Measurements from ENCODE around the gene SYNJ1. TPM values are rescaled to one million over a fixed set of nuclear protein-coding genes. Genes with fewer than 3 reads are reported as not detected.

SYNJ1 gene
- total and polyA plus RNA-seq, 2 of the 13 experiments (the other 11 are each of a cell fraction or from before 2014, with no cell fraction given): 2.0 to 2.7 TPM

- peak; percentile 93 for TF ChIP-seq PHF20 (CRISPR knock-in tag; IDR thresholded peaks at IDR 0.05)
- TF ChIP-seq ZBTB40 (IDR thresholded peaks at IDR 0.05): peak; percentile 45; the same call in 1 of the 2 replicates
- TF ChIP-seq ZBTB40 (CRISPR knock-in tag; IDR thresholded peaks at IDR 0.05): peak; percentile 43
- no peak; the same call in 1 of the 2 replicates for TF ChIP-seq ZNF556 (CRISPR knock-in tag; IDR thresholded peaks at IDR 0.05; ENCODE audit: borderline replicate concordance)
- 0 out of 2 replicates have a peak, but pooled peaks have one; percentile 52 for TF ChIP-seq ZNF567 (CRISPR knock-in tag; IDR thresholded peaks at IDR 0.05; ENCODE audit: borderline replicate concordance)
- TF ChIP-seq TMF1 (CRISPR knock-in tag; IDR thresholded peaks at IDR 0.05; ENCODE audit: low read depth): no peak
- TF ChIP-seq U2AF1 (optimal IDR thresholded peaks at IDR 0.05; ENCODE audit: low read depth, low read length): no peak
- 0 out of 2 replicates have a peak, but pooled peaks have one; percentile 63 for TF ChIP-seq NAIF1 (CRISPR knock-in tag; IDR thresholded peaks at IDR 0.05; ENCODE audit: borderline replicate concordance)
- TF ChIP-seq ZNF724P (CRISPR knock-in tag; IDR thresholded peaks at IDR 0.05; ENCODE audit: borderline replicate concordance): no peak
- peak; percentile 86 for TF ChIP-seq EEA1 (CRISPR knock-in tag; IDR thresholded peaks at IDR 0.05; ENCODE audit: borderline replicate concordance)
- TF ChIP-seq ZBTB49 (CRISPR knock-in tag; IDR thresholded peaks at IDR 0.05; ENCODE audit: borderline replicate concordance): no peak
- no peak for TF ChIP-seq CBX5 (CRISPR knock-in tag; IDR thresholded peaks at IDR 0.05; ENCODE audit: borderline replicate concordance)
- peak; percentile 91; the same call in 1 of the 2 replicates for TF ChIP-seq ZNF232 (CRISPR knock-in tag; IDR thresholded peaks at IDR 0.05; ENCODE audit: borderline replicate concordance)
- TF ChIP-seq POGZ (CRISPR knock-in tag; IDR thresholded peaks at IDR 0.05): peak; percentile 90
- no peak for TF ChIP-seq FOSL1 (CRISPR knock-in tag; IDR thresholded peaks at IDR 0.05; ENCODE audit: borderline replicate concordance)
- no peak for TF ChIP-seq CBFB (CRISPR knock-in tag; IDR thresholded peaks at IDR 0.05)
Measured at GRCh38 chr21:32727687-32728455, at the start of gene SYNJ1 (continued).
